Dermis microvascular lymphatic vessel endothelial cell (primary cell): ENCODE data around the gene CCDC172. TPM values are rescaled to one million over a fixed set of nuclear protein-coding genes. Genes with fewer than 3 reads are reported as not detected.

Experiments
- DNase-seq, 2 donors: peaks; one replicate each; pipeline versions ENCODE4 v3.0.0 to v3.0.0-alpha.2; 2010; ENCODE audit warnings: low read depth in 2 of 2
- total RNA-seq: library from RNA; depleted of rRNA; stranded (reverse); fragments of >200 nt; gene quantifications from 2 replicates; pipeline ENCODE4 v1.2.1, GENCODE V29; 2014

Gene CCDC172
- total RNA-seq, 1 donor from 2014 or later, result not detected

DNA sequence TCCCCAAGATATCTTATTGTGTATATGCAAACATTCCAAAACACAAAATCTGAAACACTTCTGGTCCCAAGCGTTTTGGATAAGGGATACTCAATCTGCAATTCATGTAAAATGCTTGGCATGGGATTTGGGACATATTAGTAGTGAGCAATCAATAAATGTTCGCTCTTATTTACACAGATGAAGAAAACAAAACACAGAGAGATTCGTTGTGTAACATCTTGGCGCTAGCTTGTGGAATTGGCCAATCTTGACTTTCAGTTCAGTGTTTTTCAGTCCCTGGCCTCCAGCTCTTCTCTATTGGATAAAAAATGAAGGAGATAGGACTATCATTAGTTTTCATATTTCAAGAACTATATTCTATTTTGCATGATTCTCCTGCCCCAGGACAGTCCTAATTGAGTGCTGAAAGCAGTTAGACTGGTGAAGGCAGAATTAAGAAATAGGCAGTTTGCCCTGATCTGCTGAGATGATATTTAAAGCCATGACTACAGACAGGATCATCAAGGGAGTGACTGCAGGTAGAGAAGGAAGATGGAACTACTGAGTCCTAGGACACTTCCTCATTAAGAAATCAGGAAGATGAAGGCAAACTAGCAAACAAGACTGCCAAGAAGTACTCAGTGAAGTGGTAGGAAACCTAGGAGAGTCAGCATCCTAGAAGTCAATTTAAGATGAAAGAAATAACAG, 105.2 kb downstream of the CCDC172 start:
- DNase-seq, result no peak

Other genes with a start within 250 kb of the CCDC172 start
- gene GFRA1, start 51.2 kb upstream of the CCDC172 start, total RNA-seq, result 10.5 and 12.0 TPM in 2 replicates
- gene PNLIPRP3, start 103.4 kb downstream of the CCDC172 start, total RNA-seq, result under 0.01 TPM in 1 of 2 replicates, not detected in the other
- gene PNLIP, start 221.5 kb downstream of the CCDC172 start, total RNA-seq, result not detected in 2 replicates